Activated CD4-positive, alpha-beta T cell treated with anti-CD3 and anti-CD28 coated beads, Interleukin-2, amount 50 U/mL, for 4 hours (primary cell): ENCODE data around the gene ATP5IF1.

ENCODE experiments used
- DNase-seq, 2 experiments: peaks; one replicate each; pipeline ENCODE4 v3.0.0-alpha.2; 2020

Gene ATP5IF1

GRCh38 chr1:28267633-28268032 lies 31.7 kb downstream of the ATP5IF1 start:
- no peak for DNase-seq

- no peak for DNase-seq
Observed at GRCh38 chr1:28269529-28269928, 33.6 kb downstream of the ATP5IF1 start.

GRCh38 chr1:28272215-28272852 lies 36.4 kb downstream of the ATP5IF1 start:
- DNase-seq: no peak

- DNase-seq: no peak
Observed at GRCh38 chr1:28273216-28273860, 37.4 kb downstream of the ATP5IF1 start.

- no peak for DNase-seq
Observed at GRCh38 chr1:28278763-28279162, 42.8 kb downstream of the ATP5IF1 start.

- DNase-seq: no peak
Observed at GRCh38 chr1:28279721-28280120, 43.8 kb downstream of the ATP5IF1 start.

- DNase-seq: no peak
Observed at GRCh38 chr1:28280501-28280900, 44.6 kb downstream of the ATP5IF1 start.

GRCh38 chr1:28280977-28281381 lies 45.1 kb downstream of the ATP5IF1 start:
- no peak for DNase-seq

- no peak for DNase-seq
Observed at GRCh38 chr1:28281608-28282425, 45.9 kb downstream of the ATP5IF1 start.

- DNase-seq: no peak
Observed at GRCh38 chr1:28282426-28283407, 46.8 kb downstream of the ATP5IF1 start.

GRCh38 chr1:28286111-28286510 lies 50.2 kb downstream of the ATP5IF1 start:
- no peak for DNase-seq
